ENCODE data around the gene MCF2L2.

DNA sequence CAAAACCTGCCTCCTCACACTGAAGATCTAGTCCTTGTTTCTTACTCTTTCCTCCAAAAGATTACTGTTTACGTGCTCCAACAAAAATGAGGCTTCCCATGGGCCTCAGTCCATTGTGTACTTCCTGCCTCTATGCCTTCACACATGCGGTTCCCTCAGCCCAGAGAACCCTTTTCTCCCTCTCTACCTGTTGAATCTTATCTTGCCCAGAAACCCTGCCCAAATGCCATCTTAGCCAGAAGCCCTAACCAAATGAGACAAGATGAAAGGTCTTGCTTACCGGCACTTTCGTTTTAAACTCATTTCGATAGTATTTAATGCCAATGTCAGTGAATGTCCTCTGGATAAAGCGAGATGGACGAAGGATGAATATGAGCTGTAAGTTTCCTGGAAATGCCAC, 89.9 kb downstream of the MCF2L2 start:
- TF ChIP-seq, protein P1, sequence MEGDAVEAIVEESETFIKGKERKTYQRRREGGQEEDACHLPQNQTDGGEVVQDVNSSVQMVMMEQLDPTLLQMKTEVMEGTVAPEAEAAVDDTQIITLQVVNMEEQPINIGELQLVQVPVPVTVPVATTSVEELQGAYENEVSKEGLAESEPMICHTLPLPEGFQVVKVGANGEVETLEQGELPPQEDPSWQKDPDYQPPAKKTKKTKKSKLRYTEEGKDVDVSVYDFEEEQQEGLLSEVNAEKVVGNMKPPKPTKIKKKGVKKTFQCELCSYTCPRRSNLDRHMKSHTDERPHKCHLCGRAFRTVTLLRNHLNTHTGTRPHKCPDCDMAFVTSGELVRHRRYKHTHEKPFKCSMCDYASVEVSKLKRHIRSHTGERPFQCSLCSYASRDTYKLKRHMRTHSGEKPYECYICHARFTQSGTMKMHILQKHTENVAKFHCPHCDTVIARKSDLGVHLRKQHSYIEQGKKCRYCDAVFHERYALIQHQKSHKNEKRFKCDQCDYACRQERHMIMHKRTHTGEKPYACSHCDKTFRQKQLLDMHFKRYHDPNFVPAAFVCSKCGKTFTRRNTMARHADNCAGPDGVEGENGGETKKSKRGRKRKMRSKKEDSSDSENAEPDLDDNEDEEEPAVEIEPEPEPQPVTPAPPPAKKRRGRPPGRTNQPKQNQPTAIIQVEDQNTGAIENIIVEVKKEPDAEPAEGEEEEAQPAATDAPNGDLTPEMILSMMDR (IDR thresholded peaks at IDR 0.05) = no peak
- no peak for TF ChIP-seq POLR2A (IDR thresholded peaks at IDR 0.05)
